LHCN-M2 (cell line): Measurements from ENCODE around the gene RIPK4. TPM values are rescaled to one million over a fixed set of nuclear protein-coding genes. Genes with fewer than 3 reads are reported as not detected.

Experiments
- DNase-seq: peaks from one replicate; pipeline ENCODE4 v3.0.0-alpha.2; 2012; ENCODE audit warnings: low read depth
- total RNA-seq: library from RNA; depleted of rRNA; stranded (reverse); fragments of >200 nt; gene quantifications from 2 replicates; pipeline ENCODE4 v1.2.3, GENCODE V29; 2014; rRNA removed

The RIPK4 gene
- total RNA-seq, 1 experiment from 2014 or later = not detected

DNA sequence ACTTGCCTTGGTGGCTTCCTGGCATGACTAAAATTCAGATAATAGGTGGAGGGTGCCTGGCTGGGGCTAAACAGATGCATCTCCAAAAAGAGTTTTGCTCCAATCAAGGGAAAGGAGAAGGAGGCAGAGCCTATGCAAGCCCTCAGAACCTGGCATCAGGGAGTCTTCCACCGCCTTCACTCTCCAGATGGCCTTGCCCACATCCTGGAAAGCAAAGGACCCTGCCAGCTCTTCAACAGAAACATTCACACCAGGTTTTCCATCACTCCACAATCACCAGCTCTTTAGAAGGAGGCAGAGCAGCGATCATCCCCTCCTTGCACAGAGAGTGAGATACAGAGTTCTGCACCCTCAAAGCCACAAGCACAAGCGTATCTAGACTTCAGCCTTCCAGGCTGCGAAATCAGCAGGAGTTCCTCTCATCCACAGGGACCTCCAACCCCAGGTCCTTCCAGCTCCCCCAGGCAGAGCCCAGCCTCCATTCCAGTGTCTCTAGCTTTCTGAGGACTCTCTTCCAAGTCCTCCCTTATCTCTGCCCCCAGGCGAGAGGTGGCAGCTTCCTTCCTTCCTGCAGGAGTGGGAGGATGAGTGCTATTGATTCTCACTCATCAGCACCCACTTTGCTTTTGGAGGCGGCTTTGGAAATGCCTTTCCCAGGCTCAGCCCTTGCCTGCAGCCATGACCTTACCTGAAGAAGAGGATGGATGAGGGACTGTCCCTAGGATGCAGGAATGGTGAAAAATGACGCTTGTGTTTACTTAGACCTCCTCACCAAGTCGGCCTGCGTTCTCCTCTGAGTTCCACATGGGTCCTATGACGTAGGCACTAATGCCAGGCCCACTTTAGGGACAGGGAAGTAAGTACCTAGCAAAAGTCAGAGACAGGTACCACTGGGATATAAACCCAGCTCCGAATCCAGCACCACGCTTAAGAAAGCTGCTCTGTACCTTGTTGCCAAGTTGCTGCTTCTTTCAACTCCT, 75.4 kb downstream of the RIPK4 start:
- DNase-seq = no peak

Other genes with a start within 250 kb of the RIPK4 start
- 3.3 and 6.1 TPM in 2 replicates for gene PRDM15, start 112.3 kb upstream of the RIPK4 start, total RNA-seq
- 13.5 and 22.2 TPM in 2 replicates for gene C2CD2, start 187.0 kb upstream of the RIPK4 start, total RNA-seq
- 7.4 and 8.3 TPM in 2 replicates for gene ZBTB21, start 243.3 kb upstream of the RIPK4 start, total RNA-seq